ENCODE data around the gene ITGA7. TPM values are rescaled to one million over a fixed set of nuclear protein-coding genes. Genes with fewer than 3 reads are reported as not detected.

Gene ITGA7
- total and polyA plus RNA-seq, 2 of the 4 experiments (the other 2 are of a cell fraction) = 3.9 to 15.7 TPM

DNA sequence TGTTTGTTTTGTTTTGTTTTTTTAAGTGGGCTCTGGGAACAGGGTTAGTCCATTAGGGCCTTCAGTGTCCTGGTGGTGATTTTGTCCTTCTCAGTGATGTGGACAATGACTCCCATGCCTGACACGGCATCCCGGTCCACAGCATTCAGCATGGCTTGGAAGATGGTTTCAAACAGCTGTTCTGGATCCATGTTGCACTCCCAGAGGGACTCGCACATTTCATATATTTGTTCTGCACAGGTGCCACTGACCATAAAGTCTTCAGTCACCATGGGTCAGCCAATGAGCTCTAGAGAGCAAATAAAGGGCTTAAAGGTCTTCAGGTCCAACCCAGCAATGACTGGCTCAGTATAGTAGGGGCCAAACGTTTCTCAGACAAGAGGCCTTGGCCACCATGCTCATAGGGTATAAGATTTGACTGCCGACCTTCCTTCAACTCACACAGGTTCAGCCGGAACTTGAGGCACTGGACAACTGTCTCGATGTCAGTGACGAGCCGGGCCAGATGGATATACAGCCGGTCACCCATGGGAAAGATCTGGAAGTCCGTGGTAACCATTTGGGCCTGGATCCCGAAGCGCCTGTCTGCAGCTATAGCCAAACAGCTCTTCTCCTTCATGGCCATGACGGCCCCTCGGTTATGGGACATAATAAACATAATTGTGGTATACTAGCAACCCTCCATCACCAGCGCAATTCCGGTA is 53.0 kb downstream of the ITGA7 start:
- H3K27ac ChIP-seq (ENCODE audit: insufficient read depth, low read length) = no peak overlapping the region
- no peak overlapping the region for H2AFZ ChIP-seq (replicated peaks; ENCODE audit: low read length, poor library complexity)
- no peak overlapping the region for H2BK120ac ChIP-seq (ENCODE audit: low read depth, low read length)
- no peak overlapping the region for H2BK5ac ChIP-seq (ENCODE audit: low read depth, low read length, poor library complexity, severe bottlenecking)
- ChIA-PET CTCF (interaction anchor here (1.3 kb wide), 1 partner anchor 9 kb away, joined by 3 read pairs; no protein-coding TSS in a partner anchor), POLR2A (ENCODE audit: unreplicated experiment) (no interaction called here)
- WGBS, 2 experiments (ENCODE audit: extremely low coverage in 2 of 2, insufficient read length in 1 of 2) = 76% methylated on average over 14 of the region's 17 CpGs; no CpG with 5 or more reads in 1 of the 2 experiments
- H3K9me1 ChIP-seq (ENCODE audit: insufficient read depth, low read length) = no peaks in the 10 kb centered on the region
- H4K20me1 ChIP-seq (ENCODE audit: insufficient read depth, low read length) = no peaks in the 10 kb centered on the region
- no peak overlapping the region for H2BK15ac ChIP-seq (ENCODE audit: low read depth, low read length)
- H2AK5ac ChIP-seq (ENCODE audit: low read depth, low read length) = no peak overlapping the region
- no TSS peak for BruUV-seq (replicated peaks)
- no peaks in the 10 kb centered on the region for H3K4me1 ChIP-seq (ENCODE audit: control insufficient read depth, insufficient read depth, low read length)
- TF ChIP-seq RAD21 (IDR thresholded peaks at IDR 0.05; ENCODE audit: low read length) = no peak
- TF ChIP-seq MAZ (IDR thresholded peaks at IDR 0.05; ENCODE audit: borderline replicate concordance, low read depth, low read length) = no peak
- TF ChIP-seq BHLHE40 (IDR thresholded peaks at IDR 0.05; ENCODE audit: low read depth, low read length) = no peak
- TF ChIP-seq RCOR1 (IDR thresholded peaks at IDR 0.05; ENCODE audit: insufficient replicate concordance, low read length) = no peak
- no peak for TF ChIP-seq MXI1 (IDR thresholded peaks at IDR 0.05; ENCODE audit: borderline replicate concordance, low read depth, low read length)
- TF ChIP-seq, protein P1, sequence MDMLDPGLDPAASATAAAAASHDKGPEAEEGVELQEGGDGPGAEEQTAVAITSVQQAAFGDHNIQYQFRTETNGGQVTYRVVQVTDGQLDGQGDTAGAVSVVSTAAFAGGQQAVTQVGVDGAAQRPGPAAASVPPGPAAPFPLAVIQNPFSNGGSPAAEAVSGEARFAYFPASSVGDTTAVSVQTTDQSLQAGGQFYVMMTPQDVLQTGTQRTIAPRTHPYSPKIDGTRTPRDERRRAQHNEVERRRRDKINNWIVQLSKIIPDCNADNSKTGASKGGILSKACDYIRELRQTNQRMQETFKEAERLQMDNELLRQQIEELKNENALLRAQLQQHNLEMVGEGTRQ (IDR thresholded peaks at IDR 0.05; ENCODE audit: low read depth, low read length) = no peak
- TF ChIP-seq, protein P2, sequence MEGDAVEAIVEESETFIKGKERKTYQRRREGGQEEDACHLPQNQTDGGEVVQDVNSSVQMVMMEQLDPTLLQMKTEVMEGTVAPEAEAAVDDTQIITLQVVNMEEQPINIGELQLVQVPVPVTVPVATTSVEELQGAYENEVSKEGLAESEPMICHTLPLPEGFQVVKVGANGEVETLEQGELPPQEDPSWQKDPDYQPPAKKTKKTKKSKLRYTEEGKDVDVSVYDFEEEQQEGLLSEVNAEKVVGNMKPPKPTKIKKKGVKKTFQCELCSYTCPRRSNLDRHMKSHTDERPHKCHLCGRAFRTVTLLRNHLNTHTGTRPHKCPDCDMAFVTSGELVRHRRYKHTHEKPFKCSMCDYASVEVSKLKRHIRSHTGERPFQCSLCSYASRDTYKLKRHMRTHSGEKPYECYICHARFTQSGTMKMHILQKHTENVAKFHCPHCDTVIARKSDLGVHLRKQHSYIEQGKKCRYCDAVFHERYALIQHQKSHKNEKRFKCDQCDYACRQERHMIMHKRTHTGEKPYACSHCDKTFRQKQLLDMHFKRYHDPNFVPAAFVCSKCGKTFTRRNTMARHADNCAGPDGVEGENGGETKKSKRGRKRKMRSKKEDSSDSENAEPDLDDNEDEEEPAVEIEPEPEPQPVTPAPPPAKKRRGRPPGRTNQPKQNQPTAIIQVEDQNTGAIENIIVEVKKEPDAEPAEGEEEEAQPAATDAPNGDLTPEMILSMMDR (conservative IDR thresholded peaks at IDR 0.05; ENCODE audit: low read depth, low read length) = no peak
- TF ChIP-seq SMC3 (IDR thresholded peaks at IDR 0.05; ENCODE audit: low read depth, low read length) = no peak
- TF ChIP-seq, protein P3, sequence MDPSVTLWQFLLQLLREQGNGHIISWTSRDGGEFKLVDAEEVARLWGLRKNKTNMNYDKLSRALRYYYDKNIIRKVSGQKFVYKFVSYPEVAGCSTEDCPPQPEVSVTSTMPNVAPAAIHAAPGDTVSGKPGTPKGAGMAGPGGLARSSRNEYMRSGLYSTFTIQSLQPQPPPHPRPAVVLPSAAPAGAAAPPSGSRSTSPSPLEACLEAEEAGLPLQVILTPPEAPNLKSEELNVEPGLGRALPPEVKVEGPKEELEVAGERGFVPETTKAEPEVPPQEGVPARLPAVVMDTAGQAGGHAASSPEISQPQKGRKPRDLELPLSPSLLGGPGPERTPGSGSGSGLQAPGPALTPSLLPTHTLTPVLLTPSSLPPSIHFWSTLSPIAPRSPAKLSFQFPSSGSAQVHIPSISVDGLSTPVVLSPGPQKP (IDR thresholded peaks at IDR 0.05; ENCODE audit: borderline replicate concordance, low read depth, low read length) = no peak
- no peak for TF ChIP-seq POLR2A (IDR thresholded peaks at IDR 0.05; ENCODE audit: low read depth, low read length)
- TF ChIP-seq CEBPB (IDR thresholded peaks at IDR 0.05; ENCODE audit: low read depth, low read length) = no peak
- TF ChIP-seq CHD1 (IDR thresholded peaks at IDR 0.05; ENCODE audit: low read depth, low read length) = no peak
- TF ChIP-seq FOS (IDR thresholded peaks at IDR 0.05; ENCODE audit: low read depth, low read length) = no peak
- no peak for TF ChIP-seq RFX5 (IDR thresholded peaks at IDR 0.05; ENCODE audit: low read depth, low read length)
- DNase-seq (no peak), ATAC-seq (ENCODE audit: low read depth) (no peak)
- no peak overlapping the region for H2AK9ac ChIP-seq (replicated peaks; ENCODE audit: low read depth, low read length, poor library complexity)
- no peak overlapping the region for H4K5ac ChIP-seq (ENCODE audit: low read depth, low read length)
- H3K4ac ChIP-seq (ENCODE audit: low read depth, low read length) = no peak overlapping the region
- in situ Hi-C loops (cut with MboI; ENCODE audit: low sequenced_read_pairs) (no loop called here), dilution Hi-C loops (cut with HindIII; ENCODE audit: low sequenced_read_pairs, unreplicated experiment) (no loop called here), intact Hi-C loops (cut with micrococcal nuclease) (no loop called here)
- no peak overlapping the region for H3K18ac ChIP-seq (ENCODE audit: low read depth, low read length)
- no peak overlapping the region for H4K8ac ChIP-seq (ENCODE audit: low read depth in 2 of 2, low read length in 2 of 2)
- H3K14ac ChIP-seq (replicated peaks; ENCODE audit: low read depth, low read length) = no peak overlapping the region
- H3K79me1 ChIP-seq (ENCODE audit: low read depth in 1 of 2, low read length in 2 of 2) = no peaks in the 10 kb centered on the region
- H3K36me3 ChIP-seq (ENCODE audit: control insufficient read depth, insufficient read depth, low read length) = no peaks in the 10 kb centered on the region
- no peak overlapping the region for H3K56ac ChIP-seq (ENCODE audit: extremely low read depth, insufficient read depth, low read length)
- no peak overlapping the region for H3K4me2 ChIP-seq (ENCODE audit: low read depth, low read length)
- no peaks in the 10 kb centered on the region for H3K9me3 ChIP-seq (ENCODE audit: control insufficient read depth, insufficient read depth, low read length)
- H3K9ac ChIP-seq (ENCODE audit: low read depth, low read length) = no peak overlapping the region
- H2BK20ac ChIP-seq (ENCODE audit: low read depth, low read length) = no peak overlapping the region
- no peak overlapping the region for H3K23ac ChIP-seq (ENCODE audit: low read depth, low read length)
- no peak overlapping the region for H3K4me3 ChIP-seq (ENCODE audit: insufficient read depth, low read depth, low read length)
- no peak overlapping the region for H4K91ac ChIP-seq (ENCODE audit: insufficient read depth, low read depth, low read length)
- peaks cover 18% of the 10 kb centered on the region for H3K27me3 ChIP-seq (ENCODE audit: control insufficient read depth, insufficient read depth, low read length)

All from IMR-90 (cell line).